ENCODE measurements around the gene PDIA2.

- TF ChIP-seq EZH2 (IDR thresholded peaks at IDR 0.05; ENCODE audit: insufficient read depth, poor library complexity, severe bottlenecking): no peak
- TF ChIP-seq EZH2phosphoT487 (IDR thresholded peaks at IDR 0.05; ENCODE audit: insufficient read depth, low read depth): no peak
Observed at GRCh38 chr16:290015-290680, 7.2 kb downstream of the PDIA2 start.

Measured in GM23248 (cell line).